ENCODE data around the gene BRWD1.
"Not testable (repeated sequence)": the region's sequence is repeated elsewhere in the genome, so short reads cannot be mapped to it uniquely, and the experiment has no call there.

The BRWD1 gene

DNA sequence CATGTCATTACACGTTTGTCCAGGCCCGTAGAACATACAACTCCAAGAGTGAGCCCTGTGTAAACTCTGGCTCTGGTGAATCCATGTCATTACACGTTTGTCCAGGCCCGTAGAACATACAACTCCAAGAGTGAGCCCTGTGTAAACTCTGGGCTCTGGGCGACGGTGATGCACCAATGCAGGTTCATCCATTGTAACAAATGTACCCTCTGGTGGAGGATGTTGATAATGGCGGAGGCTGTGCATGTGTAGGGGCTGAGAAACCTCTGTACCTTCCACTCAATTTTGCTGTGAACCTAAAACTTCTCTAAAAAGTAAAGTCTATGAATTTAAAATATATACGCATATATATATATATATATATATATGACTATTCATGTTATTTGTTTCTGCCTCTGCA is 177.3 kb downstream of the BRWD1 start:
- DNase-seq (ENCODE audit: low spot score) = not testable (repeated sequence)

DNA sequence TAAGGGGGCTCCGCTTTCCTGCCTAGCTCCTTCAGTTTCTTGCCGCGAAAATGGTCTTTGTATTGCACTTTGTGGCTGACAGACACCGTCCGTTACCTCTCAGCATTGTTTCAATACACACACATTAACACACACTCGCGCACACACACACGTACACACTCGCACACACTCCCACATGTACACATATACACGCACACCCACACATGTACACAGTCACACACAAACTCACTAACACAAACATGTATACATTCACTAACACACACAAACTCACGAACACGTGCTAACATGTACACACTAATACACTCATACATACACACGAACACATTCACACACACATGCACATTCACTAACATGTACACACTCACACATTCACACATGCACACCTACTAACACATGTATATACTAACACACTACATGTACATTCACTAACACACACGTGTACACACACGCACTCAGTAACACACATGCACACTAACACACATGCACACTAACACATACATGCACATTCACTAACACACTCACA is 179.1 kb downstream of the BRWD1 start:
- DNase-seq (ENCODE audit: low spot score) = no peak

Small RNAs within 50 kb of the gene (small RNA-seq; reads per million reads assigned to genes)
- gene RF00019 = 0 reads per million in 2 experiments
